OCI-LY7 (cell line): ENCODE results near the gene RNF138. TPM values are rescaled to one million over a fixed set of nuclear protein-coding genes. Genes with fewer than 3 reads are reported as not detected.
"Not testable (repeated sequence)": the region's sequence is repeated elsewhere in the genome, so short reads cannot be mapped to it uniquely, and the experiment has no call there.

Experiments
- BruUV-seq: library from RNA; stranded (reverse); fragments of 400-500 nt; replicated peaks from 2 replicates; lab custom pipeline; 2021; lab: Mats Ljungman, UMichigan
- CTCF ChIA-PET: fragments of 300-600 bp; sonication (Branson Sonifier 250); formaldehyde crosslinking; loops from one replicate; lab custom pipeline; 2022; ENCODE audit warnings: antibody characterized with exemption; ENCODE audit not compliant: unreplicated experiment; lab: Charles Lee
- POLR2A ChIA-PET: fragments of 300-600 bp; sonication (Branson Sonifier 250); formaldehyde crosslinking; loops from one replicate; lab custom pipeline; 2022; ENCODE audit warnings: antibody characterized with exemption; lab: Charles Lee
- DNase-seq: peaks from one replicate; pipeline ENCODE4 v3.0.0-alpha.2; 2015; ENCODE audit warnings: low spot score
- H2AFZ ChIP-seq: fragments of 200-600 bp; sonication (generic), shearing (Covaris generic); 2 replicates; pipeline ENCODE4 v1.6.1; 2014; ENCODE audit warnings: mild to moderate bottlenecking, antibody characterized with exemption, low read length, moderate library complexity
- H3K27ac ChIP-seq: fragments of 200-600 bp; sonication (generic); 2 replicates; pipeline ENCODE4 v1.5.1; 2014; ENCODE audit warnings: mixed run types, low read depth, mild to moderate bottlenecking, moderate library complexity, low read length, inconsistent platforms; ENCODE audit not compliant: poor library complexity, severe bottlenecking
- H3K36me3 ChIP-seq: fragments of 200-600 bp; sonication (generic); 2 replicates; pipeline ENCODE4 v1.6.1; 2014; ENCODE audit warnings: mild to moderate bottlenecking, antibody characterized with exemption, low read length, moderate library complexity, mixed read lengths; ENCODE audit not compliant: insufficient read depth
- H3K4me1 ChIP-seq: fragments of 200-600 bp; sonication (generic); 2 replicates; pipeline ENCODE4 v1.5.1; 2014; ENCODE audit warnings: mild to moderate bottlenecking, low read length; ENCODE audit not compliant: insufficient read depth, poor library complexity, severe bottlenecking
- H3K4me2 ChIP-seq: fragments of 200-600 bp; sonication (generic); 2 replicates; pipeline ENCODE4 v1.6.1; 2014; ENCODE audit warnings: mild to moderate bottlenecking, low read length
- H3K4me3 ChIP-seq: fragments of 200-600 bp; sonication (generic); 2 replicates; pipeline ENCODE4 v1.5.1; 2014; ENCODE audit warnings: mild to moderate bottlenecking, low read depth, low read length; ENCODE audit not compliant: poor library complexity, severe bottlenecking
- H3K79me2 ChIP-seq: fragments of 200-600 bp; sonication (generic); 2 replicates; pipeline ENCODE4 v1.6.1; 2016; ENCODE audit warnings: low read depth, mild to moderate bottlenecking, low read length, moderate library complexity, mixed read lengths; ENCODE audit not compliant: insufficient read depth
- H3K9me2 ChIP-seq: fragments of 200-600 bp; sonication (generic); 2 replicates; pipeline ENCODE4 v1.6.1; 2016; ENCODE audit warnings: mild to moderate bottlenecking, low read length, mixed read lengths; ENCODE audit not compliant: insufficient read depth
- H3K9me3 ChIP-seq: fragments of 200-600 bp; sonication (generic); 2 replicates; pipeline ENCODE4 v1.6.1; 2014; ENCODE audit warnings: mild to moderate bottlenecking, mixed run types, low read length, mixed read lengths
- H4K20me1 ChIP-seq: fragments of 200-600 bp; sonication (generic); 2 replicates; pipeline ENCODE4 v1.6.1; 2014; ENCODE audit warnings: mild to moderate bottlenecking, antibody characterized with exemption, low read length, moderate library complexity, mixed read lengths; ENCODE audit not compliant: insufficient read depth
- CTCF ChIP-seq: fragments of 200-600 bp; sonication (generic); conservative IDR thresholded peaks from 2 replicates; pipeline ENCODE4 v1.5.1; 2014; ENCODE audit warnings: mild to moderate bottlenecking, antibody characterized with exemption, low read length, moderate library complexity, mixed read lengths
- EZH2phosphoT487 ChIP-seq: fragments of 200-600 bp; sonication (generic); IDR thresholded peaks from 2 replicates; pipeline ENCODE4 v1.6.1; 2018; ENCODE audit warnings: low read depth, borderline replicate concordance, mild to moderate bottlenecking, mixed run types, antibody characterized with exemption, low read length, moderate library complexity, mixed read lengths
- intact Hi-C: fragments of 100-400 bp; cut with micrococcal nuclease; formaldehyde crosslinking; loops from one replicate; pipeline ENCODE4 v1.10.0; 2022; ENCODE audit not compliant: unreplicated experiment
- total RNA-seq, 2 experiments: library from RNA; depleted of rRNA in 1 of 2; stranded (reverse); fragments of >200 nt in 1 of 2; shearing (Covaris generic) in 1 of 2; gene quantifications; 2 replicates each; pipeline ENCODE4 v1.2.3, GENCODE V29; 2014 to 2022

RNF138 gene
- total RNA-seq, 2 experiments from 2014 or later, result 25.8 to 32.7 TPM

DNA sequence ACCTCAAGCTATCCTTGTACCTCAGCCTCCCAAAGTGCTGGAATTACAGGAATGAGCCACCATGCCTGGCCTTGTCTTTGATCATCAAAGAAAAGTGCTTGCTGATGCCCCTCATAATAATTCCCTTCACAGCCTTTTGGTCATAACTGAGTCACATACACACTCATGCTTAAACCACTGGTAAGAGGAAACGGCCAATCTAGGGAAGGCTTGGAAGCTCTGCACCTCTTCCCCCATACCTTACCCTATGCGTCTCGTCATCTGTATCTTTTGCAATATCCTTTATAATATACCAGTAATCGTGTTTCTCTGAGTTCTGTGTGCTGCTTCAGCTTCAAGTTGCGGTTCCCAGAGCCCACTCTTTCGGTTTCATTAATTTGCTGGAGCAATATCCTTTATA, 4.8 kb upstream of the RNF138 start:
- POLR2A ChIA-PET, result interaction anchor here (0.6 to 0.9 kb wide), 3 partner anchors 68 to 178 kb away, joined by 3 to 4 read pairs (median 3); partner anchors contain the start of gene RNF125
- H3K79me2 ChIP-seq, result no peaks in the 10 kb centered on the region

GRCh38 chr18:32090831-32091230, 843 bp upstream of the RNF138 start:
- H3K9me3 ChIP-seq, H2AFZ ChIP-seq, H3K4me3 ChIP-seq, H3K27ac ChIP-seq, H3K9me2 ChIP-seq, H3K4me2 ChIP-seq, DNase-seq, BruUV-seq, H4K20me1 ChIP-seq: not testable (repeated sequence)
- intact Hi-C loops, result loop anchor here (5.0 kb wide), 1 partner anchor 404 kb away; no protein-coding TSS in a partner anchor
- H3K36me3 ChIP-seq, result peaks cover 17% of the 10 kb centered on the region
- POLR2A ChIA-PET, result interaction anchor here (0.5 to 0.6 kb wide), 2 partner anchors 71 to 147 kb away, joined by 3 to 6 read pairs; no protein-coding TSS in a partner anchor
- peaks cover 33% of the 10 kb centered on the region for H3K79me2 ChIP-seq
- CTCF ChIA-PET, result interaction anchor here (0.6 kb wide), 1 partner anchor 1123 kb away, joined by 3 read pairs; no protein-coding TSS in a partner anchor
- H3K4me1 ChIP-seq, result peaks cover 22% of the 10 kb centered on the region

More for the DNA sequence above, 4.8 kb upstream of the RNF138 start:
- no peak overlapping the region for H3K27ac ChIP-seq
- no peaks in the 10 kb centered on the region for H3K36me3 ChIP-seq
- no peaks in the 10 kb centered on the region for H3K9me2 ChIP-seq
- no peak overlapping the region for H2AFZ ChIP-seq
- no peak overlapping the region for H3K4me3 ChIP-seq
- H3K4me1 ChIP-seq, result peaks cover 20% of the 10 kb centered on the region
- CTCF ChIA-PET, result no interaction called here
- H4K20me1 ChIP-seq, result no peaks in the 10 kb centered on the region
- DNase-seq, result no peak
- H3K4me2 ChIP-seq, result no peak overlapping the region
- no peaks in the 10 kb centered on the region for H3K9me3 ChIP-seq
- intact Hi-C loops, result no loop called here
- BruUV-seq, result no TSS peak
- no peak for TF ChIP-seq CTCF
- TF ChIP-seq EZH2phosphoT487, result no peak

- Histone ChIP-seq H3K79me2 (peaks cover 37% of the 10 kb centered on the region), H3K4me2 (peak overlapping the region; percentile 90), H3K9me2 (no peaks in the 10 kb centered on the region), H4K20me1 (peaks cover 7% of the 10 kb centered on the region; the same call in 1 of the 2 replicates), H3K36me3 (peaks cover 22% of the 10 kb centered on the region), H3K27ac (peak overlapping the region; percentile 97), H3K4me1 (peaks cover 20% of the 10 kb centered on the region), H3K4me3 (peak overlapping the region; percentile 96), H3K9me3 (no peaks in the 10 kb centered on the region), H2AFZ (no peak overlapping the region; the same call in 1 of the 2 replicates)
- no peak for DNase-seq
- intact Hi-C loops, result loop anchor here (5.0 kb wide), 1 partner anchor 404 kb away; no protein-coding TSS in a partner anchor
- CTCF ChIA-PET, result no interaction called here
- no TSS peak for BruUV-seq
- TF ChIP-seq EZH2phosphoT487 (no peak), CTCF (no peak)
- POLR2A ChIA-PET, result interaction anchor here (0.5 to 1.0 kb wide), 5 partner anchors 52 to 358 kb away, joined by 3 to 5 read pairs (median 4); no protein-coding TSS in a partner anchor
Measured at GRCh38 chr18:32091325-32091723, 350 bp upstream of the RNF138 start.
